GM12892 (cell line): ENCODE data around the gene SARM1.

Experiments
- POLR2A ChIP-seq: IDR thresholded peaks from 2 replicates; pipeline ENCODE4 v1.6.1; 2011; ENCODE audit warnings: low read depth, low read length, control low read depth
- TAF1 ChIP-seq: IDR thresholded peaks from 2 replicates; pipeline ENCODE4 v1.6.1; 2011; ENCODE audit warnings: low read depth, mild to moderate bottlenecking, control low read depth, low read length, borderline replicate concordance

DNA sequence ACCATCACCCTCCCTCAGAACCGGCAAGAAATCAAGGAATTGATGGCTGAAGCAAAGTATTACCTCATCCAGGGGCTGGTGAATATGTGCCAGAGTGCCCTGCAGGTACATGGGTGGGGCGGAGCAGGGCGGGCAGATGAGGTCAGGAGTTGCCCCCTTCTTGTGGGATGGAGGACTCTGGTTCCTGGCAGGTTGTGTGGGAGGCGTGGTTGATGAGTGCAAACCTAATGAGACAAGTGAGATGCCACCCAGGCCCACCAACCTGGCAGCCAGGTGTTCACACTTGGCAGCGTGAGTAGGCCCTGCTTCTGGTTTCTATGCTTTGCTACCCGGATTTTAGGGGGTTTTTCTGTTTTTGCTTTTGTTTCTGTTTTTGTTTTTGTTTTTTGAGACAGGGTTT lies 31.1 kb upstream of the SARM1 start:
- TF ChIP-seq TAF1 (no peak), POLR2A (no peak)
